GM06990 (cell line): ENCODE data around the gene ENO4.

Source experiments
- DNase-seq: peaks from one replicate; pipeline ENCODE4 v3.0.0-alpha.2; 2011; ENCODE audit not compliant: insufficient read length; ENCODE audit errors: extremely low read depth
- H3K27me3 ChIP-seq: replicated peaks from 2 replicates; pipeline ENCODE4 v1.6.0; 2011; ENCODE audit warnings: low read length; ENCODE audit not compliant: control insufficient read depth, insufficient read depth
- H3K36me3 ChIP-seq: 2 replicates; pipeline ENCODE4 v1.5.1; 2011; ENCODE audit warnings: low read length; ENCODE audit not compliant: control insufficient read depth, insufficient read depth
- H3K4me3 ChIP-seq: replicated peaks from 2 replicates; pipeline ENCODE4 v1.5.1; 2011; ENCODE audit warnings: low read depth, mild to moderate bottlenecking, control low read depth, low read length
- CTCF ChIP-seq: IDR thresholded peaks from 2 replicates; pipeline ENCODE4 v1.5.1; 2011; ENCODE audit warnings: low read length, control low read depth, mild to moderate bottlenecking, inconsistent platforms; ENCODE audit not compliant: insufficient read depth, poor library complexity, severe bottlenecking

ENO4 gene

GRCh38 chr10:116850058-116850611, 836 bp downstream of the ENO4 start:
- no peak for TF ChIP-seq CTCF
- Histone ChIP-seq H3K27me3 (no peaks in the 10 kb centered on the region), H3K4me3 (peak overlapping the region; percentile 78), H3K36me3 (no peaks in the 10 kb centered on the region)
- DNase-seq: no peak

GRCh38 chr10:116852246-116852645, 2.9 kb downstream of the ENO4 start:
- no peak for TF ChIP-seq CTCF
- Histone ChIP-seq H3K27me3 (no peaks in the 10 kb centered on the region), H3K36me3 (no peaks in the 10 kb centered on the region), H3K4me3 (no peak overlapping the region)
- no peak for DNase-seq

- DNase-seq: no peak
- no peak overlapping the region for H3K4me3 ChIP-seq
- TF ChIP-seq CTCF: no peak
- H3K27me3 ChIP-seq: no peaks in the 10 kb centered on the region
- no peaks in the 10 kb centered on the region for H3K36me3 ChIP-seq
These were observed 4.0 kb downstream of the ENO4 start for GRCh38 chr10:116853287-116853686.

- TF ChIP-seq CTCF: no peak
- H3K4me3 ChIP-seq: no peak overlapping the region
- H3K27me3 ChIP-seq: no peaks in the 10 kb centered on the region
- H3K36me3 ChIP-seq: no peaks in the 10 kb centered on the region
- no peak for DNase-seq
These were observed 4.4 kb downstream of the ENO4 start for GRCh38 chr10:116853701-116854100.

GRCh38 chr10:116857156-116857555, 7.9 kb downstream of the ENO4 start:
- TF ChIP-seq CTCF: no peak
- no peak for DNase-seq
- Histone ChIP-seq H3K27me3 (no peaks in the 10 kb centered on the region), H3K4me3 (no peak overlapping the region), H3K36me3 (no peaks in the 10 kb centered on the region)

- no peak for TF ChIP-seq CTCF
- no peaks in the 10 kb centered on the region for H3K36me3 ChIP-seq
- H3K4me3 ChIP-seq: no peak overlapping the region
- H3K27me3 ChIP-seq: no peaks in the 10 kb centered on the region
- no peak for DNase-seq
These were observed 12.5 kb downstream of the ENO4 start for GRCh38 chr10:116861796-116862195.
